GM23338 (cell line): ENCODE measurements around the gene GUCA2B. TPM values are rescaled to one million over a fixed set of nuclear protein-coding genes. Genes with fewer than 3 reads are reported as not detected.

Experiments
- ATAC-seq: fragments of 200-7000 bp; cut with Tn5 transposase; 3 replicates; pipeline ENCODE4 v1.9.1; 2020
- DNase-seq: peaks from one replicate; pipeline ENCODE4 v3.0.0-alpha.2; 2015; ENCODE audit warnings: low spot score
- H2AFZ ChIP-seq: fragments of 200-600 bp; sonication (generic); 2 replicates; pipeline ENCODE4 v1.8.0; 2016; ENCODE audit warnings: antibody characterized with exemption, mild to moderate bottlenecking, moderate library complexity
- H3F3A ChIP-seq: fragments of 200-600 bp; sonication (generic); replicated peaks from 2 replicates; pipeline ENCODE4 v1.8.0; 2017; ENCODE audit warnings: antibody characterized with exemption, mixed run types, low read depth
- H3K27ac ChIP-seq: fragments of 200-600 bp; sonication (generic); 2 replicates; pipeline ENCODE4 v1.6.1; 2016; ENCODE audit warnings: low read depth
- H3K27me3 ChIP-seq: fragments of 200-600 bp; sonication (generic); 2 replicates; pipeline ENCODE4 v1.8.0; 2016; ENCODE audit warnings: mild to moderate bottlenecking, mixed run types, moderate library complexity; ENCODE audit not compliant: insufficient read depth
- H3K36me3 ChIP-seq: fragments of 200-600 bp; sonication (generic); 2 replicates; pipeline ENCODE4 v1.8.0; 2016; ENCODE audit warnings: mild to moderate bottlenecking; ENCODE audit not compliant: insufficient read depth
- H3K4me1 ChIP-seq: fragments of 200-600 bp; sonication (generic); 2 replicates; pipeline ENCODE4 v1.8.0; 2016; ENCODE audit warnings: mild to moderate bottlenecking, moderate library complexity; ENCODE audit not compliant: insufficient read depth
- H3K4me2 ChIP-seq: fragments of 200-600 bp; sonication (generic); 2 replicates; pipeline ENCODE4 v1.7.1; 2017; ENCODE audit warnings: mixed run types
- H3K4me3 ChIP-seq: fragments of 200-600 bp; sonication (generic); 2 replicates; pipeline ENCODE4 v1.6.1; 2016; ENCODE audit warnings: mixed run types
- H3K79me2 ChIP-seq: fragments of 200-600 bp; sonication (generic); replicated peaks from 2 replicates; pipeline ENCODE4 v1.8.0; 2017; ENCODE audit warnings: mild to moderate bottlenecking; ENCODE audit not compliant: insufficient read depth
- H3K9me2 ChIP-seq: fragments of 200-600 bp; sonication (generic); 2 replicates; pipeline ENCODE4 v1.8.0; 2017; ENCODE audit not compliant: insufficient read depth
- H4K20me1 ChIP-seq: fragments of 200-600 bp; sonication (generic); replicated peaks from 2 replicates; pipeline ENCODE4 v1.8.0; 2017; ENCODE audit warnings: mild to moderate bottlenecking; ENCODE audit not compliant: insufficient read depth
- H3K27ac Mint-ChIP-seq: 2 replicates; pipeline ENCODE4 v1.8.0; 2020; ENCODE audit warnings: inconsistent platforms, mild to moderate bottlenecking, moderate library complexity, mixed read lengths
- H3K27me3 Mint-ChIP-seq: 3 replicates; pipeline ENCODE4 v1.8.0; 2022; ENCODE audit warnings: low read depth, mild to moderate bottlenecking, moderate library complexity, mixed read lengths, inconsistent platforms; ENCODE audit not compliant: insufficient read depth, poor library complexity
- H3K36me3 Mint-ChIP-seq: 3 replicates; pipeline ENCODE4 v1.8.0; 2021; ENCODE audit warnings: low read depth, mild to moderate bottlenecking, inconsistent platforms, moderate library complexity, mixed read lengths
- H3K4me1 Mint-ChIP-seq: 3 replicates; pipeline ENCODE4 v1.8.0; 2020; ENCODE audit warnings: mild to moderate bottlenecking, inconsistent platforms, mixed read lengths
- H3K4me3 Mint-ChIP-seq: 3 replicates; pipeline ENCODE4 v1.8.0; 2021; ENCODE audit warnings: moderate library complexity, mild to moderate bottlenecking, inconsistent platforms, mixed read lengths
- H3K9me3 Mint-ChIP-seq: 3 replicates; pipeline ENCODE4 v1.8.0; 2020; ENCODE audit warnings: moderate library complexity, mild to moderate bottlenecking, inconsistent platforms, mixed read lengths
- CREB1 ChIP-seq: fragments of 250-450 bp; sonication (Bioruptor Pico); IDR thresholded peaks from 2 replicates; pipeline ENCODE4 v1.5.0; 2020; ENCODE audit warnings: low read depth, mild to moderate bottlenecking, moderate library complexity
- CTCF ChIP-seq, 2 experiments: fragments of 200-600 bp in 1 of 2; sonication (generic) in 1 of 2; conservative IDR thresholded peaks; 2 replicates each; pipeline versions ENCODE4 v1.5.1 to v1.6.1; 2016 to 2017; ENCODE audit warnings: antibody characterized with exemption in 2 of 2, low read depth in 2 of 2, mild to moderate bottlenecking in 2 of 2, moderate library complexity in 1 of 2
- ETS1 ChIP-seq: IDR thresholded peaks from 2 replicates; pipeline ENCODE4 v1.6.1; 2016; ENCODE audit warnings: antibody characterized with exemption
- EZH2 ChIP-seq: fragments of 200-600 bp; sonication (generic); IDR thresholded peaks from one replicate; pipeline ENCODE4 v1.8.0; 2017; ENCODE audit warnings: antibody characterized with exemption, mild to moderate bottlenecking, low read depth; ENCODE audit not compliant: unreplicated experiment
- EZH2phosphoT487 ChIP-seq: fragments of 200-600 bp; sonication (generic); IDR thresholded peaks from one replicate; pipeline ENCODE4 v1.8.1; 2018; ENCODE audit warnings: antibody characterized with exemption; ENCODE audit not compliant: unreplicated experiment
- JUNB ChIP-seq: IDR thresholded peaks from one replicate; pipeline ENCODE4 v1.6.1; 2016; ENCODE audit warnings: antibody characterized with exemption; ENCODE audit not compliant: unreplicated experiment
- NANOG ChIP-seq: IDR thresholded peaks from 2 replicates; pipeline ENCODE4 v1.6.1; 2016; ENCODE audit warnings: antibody characterized with exemption, borderline replicate concordance
- POLR2AphosphoS5 ChIP-seq: IDR thresholded peaks from 2 replicates; pipeline ENCODE4 v1.6.1; 2016; ENCODE audit warnings: antibody characterized with exemption, low read depth
- REST ChIP-seq: IDR thresholded peaks from one replicate; pipeline ENCODE4 v1.6.1; 2018; ENCODE audit warnings: antibody characterized with exemption; ENCODE audit not compliant: unreplicated experiment
- STAT1 ChIP-seq: IDR thresholded peaks from one replicate; pipeline ENCODE4 v1.6.1; 2016; ENCODE audit warnings: antibody characterized with exemption; ENCODE audit not compliant: unreplicated experiment
- ZNF114 ChIP-seq: fragments of 250-450 bp; sonication (Bioruptor Pico); IDR thresholded peaks from 2 replicates; pipeline ENCODE4 v1.5.0; 2020; ENCODE audit warnings: mild to moderate bottlenecking, moderate library complexity
- ZNF331 ChIP-seq: fragments of 250-450 bp; sonication (Bioruptor Pico); IDR thresholded peaks from 2 replicates; pipeline ENCODE4 v1.5.0; 2020; ENCODE audit warnings: low read depth, mild to moderate bottlenecking, moderate library complexity
- polyA plus RNA-seq: library from polyadenylated mRNA; unstranded; fragments of >200 nt; fragmentation: Nextera tagmentation; extraction: Ambion mirVana; gene quantifications from 2 replicates; pipeline ENCODE4 v1.2.1, GENCODE V29; 2016
- total RNA-seq: library from RNA; depleted of rRNA; stranded (reverse); fragments of >200 nt; shearing (Covaris generic); gene quantifications from 2 replicates; pipeline ENCODE4 v1.2.3, GENCODE V29; 2014
- TF ChIP-seq, protein P1 (sequence below): fragments of 250-450 bp; sonication (Bioruptor Pico); IDR thresholded peaks from 2 replicates; pipeline ENCODE4 v1.5.0; 2020; ENCODE audit warnings: mild to moderate bottlenecking, moderate library complexity

The GUCA2B gene
- total and polyA plus RNA-seq, 2 experiments from 2014 or later, result not detected

- Histone ChIP-seq H3K27me3 (no peaks in the 10 kb centered on the region), H3K79me2 (no peaks in the 10 kb centered on the region), H2AFZ (no peak overlapping the region), H3K4me2 (no peak overlapping the region), H3K27ac (no peak overlapping the region), H3K9me2 (no peaks in the 10 kb centered on the region; the same call in 1 of the 2 replicates), H4K20me1 (no peaks in the 10 kb centered on the region), H3F3A (no peaks in the 10 kb centered on the region), H3K36me3 (no peaks in the 10 kb centered on the region), H3K4me3 (no peak overlapping the region), H3K4me1 (no peaks in the 10 kb centered on the region)
- Mint-ChIP-seq H3K4me3 (no peak overlapping the region), H3K36me3 (no peaks in the 10 kb centered on the region; the same call in 2 of the 3 replicates), H3K27ac (no peak overlapping the region), H3K9me3 (peaks cover 5% of the 10 kb centered on the region; the same call in 1 of the 3 replicates), H3K4me1 (no peaks in the 10 kb centered on the region), H3K27me3 (no peaks in the 10 kb centered on the region)
- no peak for TF ChIP-seq EZH2phosphoT487
- TF ChIP-seq REST, result no peak
- TF ChIP-seq, protein P1, sequence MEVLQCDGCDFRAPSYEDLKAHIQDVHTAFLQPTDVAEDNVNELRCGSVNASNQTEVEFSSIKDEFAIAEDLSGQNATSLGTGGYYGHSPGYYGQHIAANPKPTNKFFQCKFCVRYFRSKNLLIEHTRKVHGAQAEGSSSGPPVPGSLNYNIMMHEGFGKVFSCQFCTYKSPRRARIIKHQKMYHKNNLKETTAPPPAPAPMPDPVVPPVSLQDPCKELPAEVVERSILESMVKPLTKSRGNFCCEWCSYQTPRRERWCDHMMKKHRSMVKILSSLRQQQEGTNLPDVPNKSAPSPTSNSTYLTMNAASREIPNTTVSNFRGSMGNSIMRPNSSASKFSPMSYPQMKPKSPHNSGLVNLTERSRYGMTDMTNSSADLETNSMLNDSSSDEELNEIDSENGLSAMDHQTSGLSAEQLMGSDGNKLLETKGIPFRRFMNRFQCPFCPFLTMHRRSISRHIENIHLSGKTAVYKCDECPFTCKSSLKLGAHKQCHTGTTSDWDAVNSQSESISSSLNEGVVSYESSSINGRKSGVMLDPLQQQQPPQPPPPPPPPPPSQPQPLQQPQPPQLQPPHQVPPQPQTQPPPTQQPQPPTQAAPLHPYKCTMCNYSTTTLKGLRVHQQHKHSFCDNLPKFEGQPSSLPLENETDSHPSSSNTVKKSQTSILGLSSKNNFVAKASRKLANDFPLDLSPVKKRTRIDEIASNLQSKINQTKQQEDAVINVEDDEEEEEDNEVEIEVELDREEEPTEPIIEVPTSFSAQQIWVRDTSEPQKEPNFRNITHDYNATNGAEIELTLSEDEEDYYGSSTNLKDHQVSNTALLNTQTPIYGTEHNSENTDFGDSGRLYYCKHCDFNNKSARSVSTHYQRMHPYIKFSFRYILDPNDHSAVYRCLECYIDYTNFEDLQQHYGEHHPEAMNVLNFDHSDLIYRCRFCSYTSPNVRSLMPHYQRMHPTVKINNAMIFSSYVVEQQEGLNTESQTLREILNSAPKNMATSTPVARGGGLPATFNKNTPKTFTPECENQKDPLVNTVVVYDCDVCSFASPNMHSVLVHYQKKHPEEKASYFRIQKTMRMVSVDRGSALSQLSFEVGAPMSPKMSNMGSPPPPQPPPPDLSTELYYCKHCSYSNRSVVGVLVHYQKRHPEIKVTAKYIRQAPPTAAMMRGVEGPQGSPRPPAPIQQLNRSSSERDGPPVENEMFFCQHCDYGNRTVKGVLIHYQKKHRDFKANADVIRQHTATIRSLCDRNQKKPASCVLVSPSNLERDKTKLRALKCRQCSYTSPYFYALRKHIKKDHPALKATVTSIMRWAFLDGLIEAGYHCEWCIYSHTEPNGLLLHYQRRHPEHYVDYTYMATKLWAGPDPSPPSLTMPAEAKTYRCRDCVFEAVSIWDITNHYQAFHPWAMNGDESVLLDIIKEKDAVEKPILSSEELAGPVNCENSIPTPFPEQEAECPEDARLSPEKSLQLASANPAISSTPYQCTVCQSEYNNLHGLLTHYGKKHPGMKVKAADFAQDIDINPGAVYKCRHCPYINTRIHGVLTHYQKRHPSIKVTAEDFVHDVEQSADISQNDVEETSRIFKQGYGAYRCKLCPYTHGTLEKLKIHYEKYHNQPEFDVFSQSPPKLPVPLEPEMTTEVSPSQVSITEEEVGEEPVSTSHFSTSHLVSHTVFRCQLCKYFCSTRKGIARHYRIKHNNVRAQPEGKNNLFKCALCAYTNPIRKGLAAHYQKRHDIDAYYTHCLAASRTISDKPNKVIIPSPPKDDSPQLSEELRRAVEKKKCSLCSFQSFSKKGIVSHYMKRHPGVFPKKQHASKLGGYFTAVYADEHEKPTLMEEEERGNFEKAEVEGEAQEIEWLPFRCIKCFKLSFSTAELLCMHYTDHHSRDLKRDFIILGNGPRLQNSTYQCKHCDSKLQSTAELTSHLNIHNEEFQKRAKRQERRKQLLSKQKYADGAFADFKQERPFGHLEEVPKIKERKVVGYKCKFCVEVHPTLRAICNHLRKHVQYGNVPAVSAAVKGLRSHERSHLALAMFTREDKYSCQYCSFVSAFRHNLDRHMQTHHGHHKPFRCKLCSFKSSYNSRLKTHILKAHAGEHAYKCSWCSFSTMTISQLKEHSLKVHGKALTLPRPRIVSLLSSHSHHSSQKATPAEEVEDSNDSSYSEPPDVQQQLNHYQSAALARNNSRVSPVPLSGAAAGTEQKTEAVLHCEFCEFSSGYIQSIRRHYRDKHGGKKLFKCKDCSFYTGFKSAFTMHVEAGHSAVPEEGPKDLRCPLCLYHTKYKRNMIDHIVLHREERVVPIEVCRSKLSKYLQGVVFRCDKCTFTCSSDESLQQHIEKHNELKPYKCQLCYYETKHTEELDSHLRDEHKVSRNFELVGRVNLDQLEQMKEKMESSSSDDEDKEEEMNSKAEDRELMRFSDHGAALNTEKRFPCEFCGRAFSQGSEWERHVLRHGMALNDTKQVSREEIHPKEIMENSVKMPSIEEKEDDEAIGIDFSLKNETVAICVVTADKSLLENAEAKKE (CRISPR knock-in tag), result no peak
- no peak for TF ChIP-seq CREB1 (CRISPR knock-in tag)
- no peak for TF ChIP-seq CTCF (conservative IDR thresholded peaks at IDR 0.05; ENCODE audit: low read depth in 2 of 2)
- TF ChIP-seq POLR2AphosphoS5, result no peak
- no peak for TF ChIP-seq STAT1
- no peak for TF ChIP-seq EZH2
- no peak for TF ChIP-seq ETS1
- TF ChIP-seq NANOG, result no peak
- no peak for TF ChIP-seq ZNF331 (CRISPR knock-in tag)
- TF ChIP-seq ZNF114 (CRISPR knock-in tag), result no peak
- no peak for TF ChIP-seq JUNB
- ATAC-seq (no peak), DNase-seq (no peak)
Observed at GRCh38 chr1:42108309-42108708, 44.9 kb upstream of the GUCA2B start.
